HCT116 (cell line): ENCODE measurements around the gene AVP. TPM values are rescaled to one million over a fixed set of nuclear protein-coding genes. Genes with fewer than 3 reads are reported as not detected.

Experiments used
- ATAC-seq: fragments of 200-7000 bp; cut with Tn5 transposase; 2 replicates; pipeline ENCODE4 v1.9.1; 2020; ENCODE audit warnings: mild to moderate bottlenecking, moderate library complexity
- BruUV-seq: library from RNA; stranded (reverse); fragments of 400-500 nt; replicated peaks from 2 replicates; lab custom pipeline; 2021; lab: Mats Ljungman, UMichigan
- CTCF ChIA-PET: fragments of 300-600 bp; sonication (Branson Sonifier 250); formaldehyde crosslinking; loops from one replicate; lab custom pipeline; 2021; ENCODE audit warnings: antibody characterized with exemption; lab: Charles Lee
- POLR2A ChIA-PET: fragments of 300-600, 350-600 bp; sonication (Branson Sonifier 250); formaldehyde crosslinking; loops from one replicate; lab custom pipeline; 2021; ENCODE audit warnings: antibody characterized with exemption; lab: Charles Lee
- RAD21 ChIA-PET, 2 experiments: fragments of 300-600 bp; sonication (Branson Sonifier 250); formaldehyde crosslinking; loops; one replicate each; lab custom pipeline; 2023; ENCODE audit warnings: low total read pairs in 2 of 2; ENCODE audit not compliant: uncharacterized antibody in 2 of 2, unreplicated experiment in 2 of 2, low non-redundant PET in 1 of 2; lab: Charles Lee
- DNase-seq: peaks from one replicate; pipeline ENCODE4 v3.0.0-alpha.2; 2010; ENCODE audit warnings: low read depth, low spot score
- H2AFZ ChIP-seq: fragments of 200-600 bp; shearing (Covaris generic), sonication (generic); 2 replicates; pipeline ENCODE4 v1.6.1; 2017; ENCODE audit warnings: low read depth, mixed run types, mixed read lengths, antibody characterized with exemption, low read length; ENCODE audit not compliant: poor library complexity, severe bottlenecking
- H3K27ac ChIP-seq: 2 replicates; pipeline ENCODE4 v1.5.1; 2012; ENCODE audit warnings: low read depth, low read length
- H3K27me3 ChIP-seq: fragments of 200-600 bp; sonication (generic); 2 replicates; pipeline ENCODE4 v1.6.1; 2016; ENCODE audit warnings: mixed run types, low read length, mixed read lengths; ENCODE audit not compliant: insufficient read depth
- H3K36me3 ChIP-seq, 2 experiments: fragments of 200-500 bp in 1 of 2; fragments of 200-600 bp in 1 of 2; sonication (Bioruptor generic) in 1 of 2; sonication (generic) in 1 of 2; 2 replicates each; pipeline versions ENCODE4 v1.5.1 to v1.6.1; 2014 to 2016; ENCODE audit warnings: low read length in 2 of 2, inconsistent platforms in 1 of 2, mixed read lengths in 1 of 2, mixed run types in 1 of 2; ENCODE audit not compliant: insufficient read depth in 2 of 2, control insufficient read depth in 1 of 2
- H3K4me1 ChIP-seq, 2 experiments: fragments of 200-600 bp in 1 of 2; sonication (generic) in 1 of 2; 2 replicates each; pipeline versions ENCODE4 v1.5.1 to v1.6.1; 2012 to 2017; ENCODE audit warnings: low read length in 2 of 2, inconsistent platforms in 1 of 2, mild to moderate bottlenecking in 1 of 2, mixed read lengths in 1 of 2, mixed run types in 1 of 2, moderate library complexity in 1 of 2; ENCODE audit not compliant: insufficient read depth in 2 of 2, control insufficient read depth in 1 of 2
- H3K4me2 ChIP-seq: fragments of 200-600 bp; sonication (generic); 2 replicates; pipeline ENCODE4 v1.6.1; 2017; ENCODE audit warnings: mixed run types, low read length, mixed read lengths
- H3K4me3 ChIP-seq, 2 experiments: fragments of 200-600 bp in 1 of 2; sonication (generic) in 1 of 2; replicated peaks in 1 of 2; 2 replicates each; pipeline ENCODE4 v1.5.1; 2011 to 2016; ENCODE audit warnings: low read length in 2 of 2, control low read depth in 1 of 2, low read depth in 1 of 2, mild to moderate bottlenecking in 1 of 2, mixed read lengths in 1 of 2, mixed run types in 1 of 2
- H3K79me2 ChIP-seq: fragments of 200-600 bp; sonication (generic); 2 replicates; pipeline ENCODE4 v1.6.1; 2017; ENCODE audit warnings: mild to moderate bottlenecking, mixed run types, low read length, moderate library complexity, mixed read lengths; ENCODE audit not compliant: insufficient read depth
- H3K9ac ChIP-seq: fragments of 200-600 bp; sonication (generic); 2 replicates; pipeline ENCODE4 v1.6.1; 2016; ENCODE audit warnings: low read length, mixed read lengths
- H3K9me2 ChIP-seq: fragments of 200-600 bp; sonication (generic), shearing (Covaris generic); 2 replicates; pipeline ENCODE4 v1.6.1; 2017; ENCODE audit warnings: mixed run types, mild to moderate bottlenecking, moderate library complexity; ENCODE audit not compliant: insufficient read depth
- H3K9me3 ChIP-seq, 2 experiments: fragments of 200-500 bp in 1 of 2; fragments of 200-600 bp in 1 of 2; sonication (Bioruptor generic) in 1 of 2; sonication (generic) in 1 of 2; 2 replicates each; pipeline ENCODE4 v1.6.1; 2014 to 2017; ENCODE audit warnings: low read length in 2 of 2, mixed read lengths in 2 of 2, inconsistent platforms in 1 of 2, low read depth in 1 of 2, mild to moderate bottlenecking in 1 of 2, mixed run types in 1 of 2, moderate library complexity in 1 of 2; ENCODE audit not compliant: control insufficient read depth in 1 of 2, insufficient read depth in 1 of 2
- H4K20me1 ChIP-seq: fragments of 200-600 bp; sonication (generic), shearing (Covaris generic); 2 replicates; pipeline ENCODE4 v1.6.1; 2017; ENCODE audit warnings: mixed run types, mild to moderate bottlenecking, moderate library complexity; ENCODE audit not compliant: insufficient read depth
- ATF3 ChIP-seq: IDR thresholded peaks from 2 replicates; pipeline ENCODE4 v1.6.1; 2012
- CTCF ChIP-seq, 3 experiments: fragments of 200-600 bp in 1 of 3; sonication (generic) in 1 of 3; IDR thresholded peaks in 2 of 3; conservative IDR thresholded peaks in 1 of 3; 2 replicates each; pipeline ENCODE4 v1.5.1; 2012 to 2017; ENCODE audit warnings: low read depth in 2 of 3, low read length in 2 of 3, antibody characterized with exemption in 1 of 3, borderline replicate concordance in 1 of 3, control low read depth in 1 of 3, mild to moderate bottlenecking in 1 of 3, mixed read lengths in 1 of 3, mixed run types in 1 of 3, moderate library complexity in 1 of 3; ENCODE audit not compliant: insufficient read depth in 1 of 3
- EGR1 ChIP-seq: IDR thresholded peaks from 2 replicates; pipeline ENCODE4 v1.6.1; 2012; ENCODE audit warnings: low read depth
- ELF1 ChIP-seq: IDR thresholded peaks from 2 replicates; pipeline ENCODE4 v1.6.1; 2012; ENCODE audit warnings: low read depth, borderline replicate concordance
- FOSL1 ChIP-seq: IDR thresholded peaks from 2 replicates; pipeline ENCODE4 v1.6.1; 2012; ENCODE audit warnings: low read depth
- POLR2AphosphoS5 ChIP-seq: IDR thresholded peaks from 2 replicates; pipeline ENCODE4 v1.6.1; 2011; ENCODE audit warnings: mild to moderate bottlenecking, low read depth, low read length, moderate library complexity
- RAD21 ChIP-seq: IDR thresholded peaks from 2 replicates; pipeline ENCODE4 v1.6.1; 2012; ENCODE audit warnings: low read depth, mild to moderate bottlenecking
- TCF7L2 ChIP-seq: IDR thresholded peaks from 2 replicates; pipeline ENCODE4 v1.7.0; 2011; ENCODE audit warnings: borderline replicate concordance, inconsistent platforms; ENCODE audit not compliant: insufficient read depth, insufficient read length; ENCODE audit errors: extremely low read depth
- ZNF274 ChIP-seq: fragments of 200-500 bp; sonication (Bioruptor generic); IDR thresholded peaks from 2 replicates; pipeline ENCODE4 v1.6.1; 2014; ENCODE audit warnings: mild to moderate bottlenecking, low read depth, low read length, inconsistent platforms
- intact Hi-C: fragments of 100-400 bp; cut with micrococcal nuclease; formaldehyde crosslinking; loops from 2 replicates; pipeline ENCODE4 v1.10.0; 2022
- total RNA-seq: library from RNA; stranded (reverse); gene quantifications from one replicate; pipeline ENCODE4 v1.2.1, GENCODE V29; 2021; ENCODE audit not compliant: unreplicated experiment

The AVP gene
- total RNA-seq, 1 experiment from 2014 or later = not detected

GRCh38 chr20:3115190-3116107, 30.9 kb upstream of the AVP start:
- Histone ChIP-seq H3K4me3 (no peak overlapping the region), H2AFZ (no peak overlapping the region), H3K9me3 (no peaks in the 10 kb centered on the region), H4K20me1 (no peaks in the 10 kb centered on the region), H3K4me2 (no peak overlapping the region)
- no TSS peak for BruUV-seq
- CTCF ChIA-PET = interaction anchor here (0.6 kb wide), 1 partner anchor 392 kb away, joined by 3 read pairs; no protein-coding TSS in a partner anchor
- TF ChIP-seq FOSL1 (no peak), RAD21 (peak; percentile 51), CTCF (IDR thresholded peaks at IDR 0.05 in 2 of 3, conservative IDR thresholded peaks at IDR 0.05 in 1 of 3; ENCODE audit: borderline replicate concordance in 1 of 3, insufficient read depth in 1 of 3, low read depth in 2 of 3, low read length in 2 of 3) (peak; percentile 61 to 80 (median 66); a peak in 5 of 6 replicates)
- TF ChIP-seq, all 23 proteins: peak for 2
- RAD21 ChIA-PET = interaction anchor here (0.6 to 0.7 kb wide), 2 partner anchors 19 to 167 kb away, joined by 3 to 4 read pairs; no protein-coding TSS in a partner anchor
- Histone ChIP-seq H3K27me3 (no peaks in the 10 kb centered on the region), H3K27ac (no peak overlapping the region), H3K4me1 (peaks cover 0 to 8% of the 10 kb centered on the region in 2 experiments; a peak in 1 of 4 replicates), H3K9ac (no peak overlapping the region), H3K79me2 (peaks cover 3% of the 10 kb centered on the region), H3K9me2 (no peaks in the 10 kb centered on the region), H3K36me3 (peaks cover 0 to 3% of the 10 kb centered on the region in 2 experiments; a peak in 2 of 4 replicates)
- POLR2A ChIA-PET = no interaction called here
- intact Hi-C loops = loop anchor here (1.0 to 5.0 kb wide), 2 partner anchors 61 to 162 kb away; no protein-coding TSS in a partner anchor
- peak; percentile 65; the same call in 1 of the 2 replicates for ATAC-seq
- DNase-seq = peak; percentile 22

GRCh38 chr20:3111995-3112394, 27.5 kb upstream of the AVP start:
- TF ChIP-seq ELF1 (no peak), ZNF274 (no peak), POLR2AphosphoS5 (no peak), ATF3 (no peak), EGR1 (no peak), RAD21 (no peak), TCF7L2 (no peak)
- Histone ChIP-seq H3K4me3 (no peak overlapping the region), H3K9me3 (no peaks in the 10 kb centered on the region), H3K27me3 (no peaks in the 10 kb centered on the region), H4K20me1 (no peaks in the 10 kb centered on the region), H3K4me2 (no peak overlapping the region), H3K79me2 (no peaks in the 10 kb centered on the region; the same call in 1 of the 2 replicates), H2AFZ (no peak overlapping the region), H3K36me3 (peaks cover 0 to 3% of the 10 kb centered on the region in 2 experiments; a peak in 2 of 4 replicates), H3K4me1 (peaks cover 0 to 5% of the 10 kb centered on the region in 2 experiments; a peak in 1 of 4 replicates), H3K27ac (no peak overlapping the region), H3K9ac (no peak overlapping the region), H3K9me2 (no peaks in the 10 kb centered on the region)
- DNase-seq (no peak), ATAC-seq (no peak)
- RAD21 ChIA-PET = no interaction called here
- BruUV-seq = no TSS peak
- intact Hi-C loops = no loop called here
- POLR2A ChIA-PET = no interaction called here
- CTCF ChIA-PET = no interaction called here
